GM12878 (cell line): ENCODE data around the gene UBE2O. TPM values are rescaled to one million over a fixed set of nuclear protein-coding genes. Genes with fewer than 3 reads are reported as not detected.

ENCODE experiments used
- ATAC-seq: fragments of 200-7000 bp; cut with Tn5 transposase; 3 replicates; pipeline ENCODE4 v1.9.1; 2020; ENCODE audit warnings: mild to moderate bottlenecking, moderate library complexity
- BruUV-seq: library from RNA; stranded (reverse); fragments of 400-500 nt; replicated peaks from 2 replicates; lab custom pipeline; 2021; lab: Mats Ljungman, UMichigan
- CTCF ChIA-PET: fragments of 300-600 bp; sonication (Branson Sonifier 250); formaldehyde crosslinking; extraction: SDS; loops from one replicate; lab custom pipeline; 2021; ENCODE audit warnings: inconsistent platforms; lab: Yijun Ruan, JAX
- POLR2A ChIA-PET: fragments of 350-600 bp; formaldehyde crosslinking; extraction: SDS; loops from one replicate; lab custom pipeline; 2021; ENCODE audit warnings: inconsistent platforms; lab: Charles Lee
- RAD21 ChIA-PET: fragments of 300-600 bp; sonication (Branson Sonifier 250); formaldehyde crosslinking; loops from one replicate; lab custom pipeline; 2023; ENCODE audit warnings: antibody characterized with exemption; ENCODE audit not compliant: unreplicated experiment; lab: Charles Lee
- SMC1A ChIA-PET: fragments of 300-600 bp; sonication (Branson Sonifier 250); formaldehyde crosslinking; loops from one replicate; lab custom pipeline; 2023; ENCODE audit not compliant: unreplicated experiment, uncharacterized antibody; lab: Charles Lee
- DNase-seq: peaks from one replicate; pipeline ENCODE4 v3.0.0-alpha.2; 2011; ENCODE audit warnings: low read depth, low spot score
- FAIRE-seq: peaks from 3 replicates; lab custom pipeline; 2011; peaks lifted over from hg19 to GRCh38; lab: Jason Lieb, UNC
- H2AFZ ChIP-seq: 2 replicates; pipeline ENCODE4 v1.6.0; 2011; ENCODE audit warnings: low read depth, low read length, control low read depth; ENCODE audit not compliant: control insufficient read depth
- H3K27ac ChIP-seq: 2 replicates; pipeline ENCODE4 v1.5.1; 2011; ENCODE audit warnings: control low read depth; ENCODE audit not compliant: control insufficient read depth, insufficient read depth
- H3K27me3 ChIP-seq, 2 experiments: replicated peaks in 1 of 2; 2 replicates each; pipeline versions ENCODE4 v1.6.0 to v1.6.1; 2011; ENCODE audit warnings: low read length in 1 of 2; ENCODE audit not compliant: control insufficient read depth in 2 of 2, insufficient read depth in 2 of 2
- H3K36me3 ChIP-seq, 2 experiments: 2 replicates each; pipeline ENCODE4 v1.5.1; 2011; ENCODE audit warnings: low read length in 1 of 2; ENCODE audit not compliant: control insufficient read depth in 2 of 2, insufficient read depth in 2 of 2
- H3K4me1 ChIP-seq: 2 replicates; pipeline ENCODE4 v1.6.1; 2011; ENCODE audit warnings: mild to moderate bottlenecking, low read length, moderate library complexity, mixed read lengths; ENCODE audit not compliant: control insufficient read depth, insufficient read depth
- H3K4me2 ChIP-seq: 2 replicates; pipeline ENCODE4 v1.6.0; 2011; ENCODE audit warnings: control low read depth; ENCODE audit not compliant: control insufficient read depth, insufficient read depth
- H3K4me3 ChIP-seq: fragments of 200-600 bp; sonication (generic); 2 replicates; pipeline ENCODE4 v1.5.1; 2016
- H3K79me2 ChIP-seq: 2 replicates; pipeline ENCODE4 v1.6.0; 2011; ENCODE audit warnings: low read length; ENCODE audit not compliant: control insufficient read depth, insufficient read depth
- H3K9ac ChIP-seq: 2 replicates; pipeline ENCODE4 v1.8.0; 2011; ENCODE audit warnings: low read length, control low read depth, mixed read lengths; ENCODE audit not compliant: control insufficient read depth, insufficient read depth
- H3K9me3 ChIP-seq: replicated peaks from 3 replicates; pipeline ENCODE4 v1.5.1; 2011; ENCODE audit warnings: mild to moderate bottlenecking, low read length; ENCODE audit not compliant: control insufficient read depth, insufficient read depth
- H4K20me1 ChIP-seq: 2 replicates; pipeline ENCODE4 v1.6.0; 2011; ENCODE audit not compliant: control insufficient read depth, insufficient read depth
- ATF2 ChIP-seq: IDR thresholded peaks from 2 replicates; pipeline ENCODE4 v1.6.1; 2012; ENCODE audit warnings: low read length, inconsistent platforms
- IRF4 ChIP-seq: IDR thresholded peaks from 2 replicates; pipeline ENCODE4 v1.6.1; 2011; ENCODE audit warnings: low read depth, low read length
- JUND ChIP-seq: IDR thresholded peaks from 2 replicates; pipeline ENCODE4 v1.6.1; 2012; ENCODE audit warnings: low read depth, mild to moderate bottlenecking, low read length, improper control_type of control experiment, moderate library complexity
- MEF2B ChIP-seq: fragments of 450-650 bp; IDR thresholded peaks from 2 replicates; pipeline ENCODE4 v1.6.1; 2018; ENCODE audit warnings: mild to moderate bottlenecking, moderate library complexity; ENCODE audit not compliant: partially characterized antibody, poor library complexity, severe bottlenecking
- PRDM15 ChIP-seq: fragments of 450-650 bp; formaldehyde crosslinking; IDR thresholded peaks from 2 replicates; pipeline ENCODE4 v1.4.0; 2020; ENCODE audit warnings: mild to moderate bottlenecking, moderate library complexity
- RELB ChIP-seq: fragments of 450-650 bp; IDR thresholded peaks from 2 replicates; pipeline ENCODE4 v1.6.1; 2017; ENCODE audit warnings: low read depth, mild to moderate bottlenecking, moderate library complexity
- SIX5 ChIP-seq: IDR thresholded peaks from 2 replicates; pipeline ENCODE4 v1.6.1; 2011; ENCODE audit warnings: mild to moderate bottlenecking, low read depth, low read length, moderate library complexity; ENCODE audit not compliant: severe bottlenecking
- SREBF1 ChIP-seq: IDR thresholded peaks from 2 replicates; pipeline ENCODE4 v1.6.1; 2012; ENCODE audit warnings: mild to moderate bottlenecking, low read length
- WGBS: methylation state at CpG from one replicate; pipeline ENCODE4 v1.1.6; 2016; ENCODE audit warnings: low lambda C conversion rate; ENCODE audit not compliant: insufficient replicate concordance, insufficient coverage; ENCODE audit errors: missing lambda C conversion rate; 5-methylcytosine and 5-hydroxymethylcytosine counted together
- in situ Hi-C: fragments of 300-500 bp; cut with MboI; formaldehyde crosslinking; loops from 9 replicates; pipeline ENCODE4 v1.14.3; 2018; ENCODE audit warnings: mixed read lengths
- intact Hi-C: fragments of 100-400 bp; cut with micrococcal nuclease; formaldehyde crosslinking; loops from one replicate; pipeline ENCODE4 v1.14.2; 2022; ENCODE audit not compliant: unreplicated experiment
- polyA plus RNA-seq, 11 experiments: library from polyadenylated mRNA; depleted of rRNA in 4 of 11; unstranded in 6 of 11; stranded (reverse) in 5 of 11; fragments of >200 nt; fragmentation: Nextera tagmentation in 4 of 11; fragmentation: Illumina TruSeq in 1 of 11; extraction: Ambion mirVana in 4 of 11; extraction: Trizol in 1 of 11; gene quantifications; 1 replicate in 1 of 11; 2 replicates in 10 of 11; pipeline versions ENCODE4 v1.2.1 to v1.2.3, GENCODE V29; 2011 to 2016; ENCODE audit warnings: inconsistent platforms in 2 of 11, missing spikeins in 2 of 11, low read depth in 1 of 11
- total RNA-seq, 4 experiments: library from RNA; depleted of rRNA in 3 of 4; stranded (reverse); fragments of >200 nt in 3 of 4; fragmentation: Illumina TruSeq in 1 of 4; extraction: Trizol in 1 of 4; gene quantifications; 2 replicates each; pipeline versions ENCODE4 v1.2.1 to v1.2.3, GENCODE V29; 2013 to 2021

Gene UBE2O
- total and polyA plus RNA-seq, 10 of the 15 experiments (the other 5 are each of a cell fraction or from before 2014, with no cell fraction given), result 2.1 to 39.0 (median 14.1) TPM

DNA sequence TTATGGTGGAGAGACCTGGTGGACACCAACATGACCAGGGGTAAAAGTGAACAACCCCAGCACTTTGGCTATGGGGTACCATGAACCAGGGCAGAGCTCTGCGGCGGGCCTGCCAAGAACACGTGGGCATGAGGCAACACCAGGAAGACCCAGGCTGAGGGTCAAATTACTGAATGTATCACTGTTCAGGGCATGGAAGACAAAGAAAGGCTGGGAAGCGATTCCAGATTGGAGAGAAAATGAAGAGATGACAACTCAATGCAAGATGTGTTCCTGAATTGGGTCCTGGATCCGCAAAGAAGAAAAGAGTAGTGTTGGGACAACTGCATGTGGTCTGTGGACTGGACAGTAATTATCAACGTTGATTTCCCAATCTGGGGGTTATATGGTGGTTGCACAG lies 48.7 kb downstream of the UBE2O start:
- DNase-seq (no peak), FAIRE-seq (no peak), ATAC-seq (no peak)
- CTCF ChIA-PET, result interaction anchor here (1.0 to 9.8 kb wide), 3 partner anchors 42 to 99 kb away, joined by 3 to 142 read pairs (median 3); no protein-coding TSS in a partner anchor
- POLR2A ChIA-PET, result no interaction called here
- Histone ChIP-seq H3K27me3 (no peaks in the 10 kb centered on the region), H3K9ac (no peak overlapping the region), H2AFZ (no peak overlapping the region), H3K79me2 (peaks cover 6% of the 10 kb centered on the region), H3K4me3 (no peak overlapping the region), H4K20me1 (peaks cover 2% of the 10 kb centered on the region; the same call in 1 of the 2 replicates), H3K27ac (no peak overlapping the region), H3K4me2 (no peak overlapping the region), H3K36me3 (peaks cover 13 to 31% of the 10 kb centered on the region in 2 experiments), H3K4me1 (peaks cover 20% of the 10 kb centered on the region), H3K9me3 (no peaks in the 10 kb centered on the region)
- WGBS, result 88% methylated on average over 6 of the region's 6 CpGs
- SMC1A ChIA-PET, result interaction anchor here (1.2 kb wide), 1 partner anchor 103 kb away, joined by 3 read pairs; no protein-coding TSS in a partner anchor
- intact Hi-C loops, result no loop called here
- no peak for TF ChIP-seq ATF2
- TF ChIP-seq IRF4, result no peak
- no peak for TF ChIP-seq JUND
- in situ Hi-C loops, result no loop called here
- no TSS peak for BruUV-seq
- RAD21 ChIA-PET, result no interaction called here

DNA sequence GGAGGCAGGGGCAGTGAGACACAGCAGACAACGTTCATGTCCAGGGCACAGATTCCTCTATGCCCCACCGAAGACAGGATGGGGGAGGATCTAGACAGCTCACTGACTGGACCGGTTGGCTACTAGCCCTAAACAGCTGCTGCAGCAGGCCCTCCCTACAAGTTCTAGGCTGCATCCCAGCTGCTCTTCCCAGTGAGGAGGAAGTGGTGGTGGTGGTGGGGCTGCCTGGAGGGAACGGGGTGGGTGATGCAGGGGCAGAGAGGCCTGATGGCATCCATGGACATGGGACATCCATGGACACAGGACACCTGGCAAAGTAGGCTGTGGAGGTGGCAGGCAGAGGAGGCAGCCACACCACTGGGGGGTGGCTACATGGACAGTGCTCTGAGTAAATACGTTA lies 50.2 kb downstream of the UBE2O start:
- no peak for ATAC-seq
- H3K9ac ChIP-seq, result no peak overlapping the region
- WGBS, result 94% methylated on average over 5 of the region's 5 CpGs
- BruUV-seq, result no TSS peak
- no peak overlapping the region for H3K27ac ChIP-seq
- H3K4me1 ChIP-seq, result peaks cover 20% of the 10 kb centered on the region
- POLR2A ChIA-PET, result no interaction called here
- H3K36me3 ChIP-seq, result peaks cover 17 to 42% of the 10 kb centered on the region in 2 experiments
- RAD21 ChIA-PET, result no interaction called here
- no peak for DNase-seq
- no peak for FAIRE-seq
- no peak overlapping the region for H2AFZ ChIP-seq
- no peaks in the 10 kb centered on the region for H3K9me3 ChIP-seq
- no peak overlapping the region for H3K4me3 ChIP-seq
- in situ Hi-C loops, result no loop called here
- CTCF ChIA-PET, result no interaction called here
- intact Hi-C loops, result no loop called here
- no peaks in the 10 kb centered on the region; the same call in 1 of the 2 replicates for H4K20me1 ChIP-seq
- SMC1A ChIA-PET, result no interaction called here
- H3K79me2 ChIP-seq, result peaks cover 4% of the 10 kb centered on the region
- no peaks in the 10 kb centered on the region for H3K27me3 ChIP-seq
- H3K4me2 ChIP-seq, result no peak overlapping the region
- TF ChIP-seq PRDM15 (CRISPR knock-in tag) (no peak), RELB (no peak), MEF2B (no peak), SIX5 (no peak), SREBF1 (no peak)
